ENCODE results near the gene RAB40A. TPM values are rescaled to one million over a fixed set of nuclear protein-coding genes. Genes with fewer than 3 reads are reported as not detected.
"Not testable (repeated sequence)": the region's sequence is repeated elsewhere in the genome, so short reads cannot be mapped to it uniquely, and the experiment has no call there.

RAB40A gene
- total RNA-seq, 1 experiment from 2014 or later: not detected

- DNase-seq (ENCODE audit: low spot score): peak; percentile 6
Observed at GRCh38 chrX:103464072-103464773, 55.1 kb downstream of the RAB40A start.

GRCh38 chrX:103461156-103461555, 58.1 kb downstream of the RAB40A start:
- no peak for DNase-seq (ENCODE audit: low spot score)

- not testable (repeated sequence) for DNase-seq (ENCODE audit: low spot score)
Observed at GRCh38 chrX:103460001-103460755, 59.1 kb downstream of the RAB40A start.

- DNase-seq (ENCODE audit: low spot score): peak; percentile 40
Observed at GRCh38 chrX:103453655-103454054, 65.6 kb downstream of the RAB40A start.

Other genes starting within 250 kb of the RAB40A start
- not detected in 2 replicates for gene TCEAL5, start 242.7 kb downstream of the RAB40A start, total RNA-seq (2014; rRNA removed; shearing (Covaris generic))
- gene BEX2, start 208.5 kb downstream of the RAB40A start, total RNA-seq (2014; rRNA removed; shearing (Covaris generic)): 0.76 and 2.6 TPM in 2 replicates
- gene TCEAL7, start 189.2 kb downstream of the RAB40A start, total RNA-seq (2014; rRNA removed; shearing (Covaris generic)): 16.6 and 29.0 TPM in 2 replicates
- gene TCEAL9, start 163.0 kb downstream of the RAB40A start, total RNA-seq (2014; rRNA removed; shearing (Covaris generic)): 166 and 199 TPM in 2 replicates
- gene BEX3, start 143.0 kb downstream of the RAB40A start, total RNA-seq (2014; rRNA removed; shearing (Covaris generic)): 187 and 228 TPM in 2 replicates
- gene TCEAL4, start 66.0 kb upstream of the RAB40A start, total RNA-seq (2014; rRNA removed; shearing (Covaris generic)): 63.3 and 63.9 TPM in 2 replicates
- 15.7 and 16.9 TPM in 2 replicates for gene TCEAL3, start 88.5 kb upstream of the RAB40A start, total RNA-seq (2014; rRNA removed; shearing (Covaris generic))
- 26.3 and 43.2 TPM in 2 replicates for gene TCEAL1, start 109.5 kb upstream of the RAB40A start, total RNA-seq (2014; rRNA removed; shearing (Covaris generic))
- 347 and 427 TPM in 2 replicates for gene MORF4L2, start 167.2 kb upstream of the RAB40A start, total RNA-seq (2014; rRNA removed; shearing (Covaris generic))
- not detected in 2 replicates for gene TMEM31, start 191.4 kb upstream of the RAB40A start, total RNA-seq (2014; rRNA removed; shearing (Covaris generic))

All from A172 (cell line).